GM21717 (cell line): ENCODE data around the gene IVNS1ABP.

ENCODE experiments used
- ATAC-seq: cut with Tn5 transposase; IDR thresholded peaks from one replicate; pipeline ENCODE4 v1.9.1; 2021; ENCODE audit warnings: mild to moderate bottlenecking, moderate library complexity; ENCODE audit not compliant: unreplicated experiment

Gene IVNS1ABP

DNA sequence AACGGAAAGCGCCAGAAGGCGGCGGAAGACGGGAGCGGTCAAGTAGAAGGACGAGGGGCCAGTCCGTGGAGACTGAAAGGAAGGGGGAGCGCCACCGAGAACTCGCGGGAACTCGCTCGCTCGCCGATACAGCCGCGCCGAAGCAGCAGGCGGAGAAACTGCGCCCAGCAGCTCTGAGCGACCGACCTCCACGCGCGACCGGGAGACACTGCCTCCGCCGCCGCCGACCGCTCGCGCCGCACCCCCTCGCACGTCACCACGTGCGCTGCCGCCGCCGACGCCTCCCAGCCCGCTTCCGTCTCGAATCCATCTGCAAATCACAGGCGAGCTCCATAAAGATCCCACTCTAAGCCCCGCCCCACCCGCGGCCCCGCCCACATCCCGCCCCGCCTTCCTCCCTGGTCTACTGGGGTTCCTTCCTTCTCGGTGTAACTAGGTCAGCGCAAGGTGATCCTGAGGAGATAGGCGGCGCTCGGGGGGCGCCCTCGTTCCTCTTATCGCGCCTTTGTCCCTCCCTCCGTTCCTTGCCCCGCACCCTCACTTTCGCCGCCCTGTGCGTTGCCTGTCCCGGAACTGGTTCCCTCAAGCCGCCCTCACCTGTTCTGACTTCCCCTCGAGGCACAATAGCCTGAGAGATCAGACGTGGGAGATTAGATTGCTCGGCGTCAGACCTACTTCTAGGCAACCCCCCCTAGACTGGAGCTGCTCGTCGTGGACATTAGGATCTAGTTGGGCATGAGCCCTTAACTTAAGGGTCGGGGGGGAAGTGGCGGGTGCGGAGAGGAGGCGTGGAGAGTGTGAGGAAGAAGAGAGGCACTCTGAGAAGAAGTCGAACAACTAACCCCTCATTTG lies at the start of gene IVNS1ABP:
Gene IVNS1ABP (minus strand): TSS at position 210 of the 852 bp plus-strand sequence. CDS start 7,750 bp downstream, outside the sequence.
- ATAC-seq = peak; percentile 77

- ATAC-seq = no peak
Observed at GRCh38 chr1:185365951-185366350, 48.9 kb upstream of the IVNS1ABP start.

- peak; percentile 68 for ATAC-seq
Observed at GRCh38 chr1:185364528-185364927, 47.5 kb upstream of the IVNS1ABP start.

DNA sequence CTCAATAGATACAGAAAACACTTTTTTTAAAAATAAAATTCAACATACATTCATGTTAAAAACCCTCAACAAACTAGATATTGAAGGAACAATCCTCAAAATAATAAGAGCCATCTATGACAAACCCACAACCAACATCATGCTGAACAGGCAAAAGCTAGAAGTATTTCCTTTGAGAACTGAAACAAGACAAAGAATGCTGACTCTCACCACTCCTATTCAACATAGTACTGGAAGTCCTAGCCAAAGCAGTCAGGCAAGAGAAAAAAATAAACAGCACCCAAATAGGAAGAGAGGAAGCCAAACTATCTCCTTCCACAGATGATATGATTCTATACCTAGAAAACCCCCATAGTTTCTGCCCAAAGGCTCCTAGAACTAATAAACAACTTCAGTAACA lies 46.2 kb upstream of the IVNS1ABP start:
- ATAC-seq = no peak

- ATAC-seq = no peak
Observed at GRCh38 chr1:185360714-185361113, 43.7 kb upstream of the IVNS1ABP start.

GRCh38 chr1:185358957-185359356 lies 41.9 kb upstream of the IVNS1ABP start:
- ATAC-seq = no peak

DNA sequence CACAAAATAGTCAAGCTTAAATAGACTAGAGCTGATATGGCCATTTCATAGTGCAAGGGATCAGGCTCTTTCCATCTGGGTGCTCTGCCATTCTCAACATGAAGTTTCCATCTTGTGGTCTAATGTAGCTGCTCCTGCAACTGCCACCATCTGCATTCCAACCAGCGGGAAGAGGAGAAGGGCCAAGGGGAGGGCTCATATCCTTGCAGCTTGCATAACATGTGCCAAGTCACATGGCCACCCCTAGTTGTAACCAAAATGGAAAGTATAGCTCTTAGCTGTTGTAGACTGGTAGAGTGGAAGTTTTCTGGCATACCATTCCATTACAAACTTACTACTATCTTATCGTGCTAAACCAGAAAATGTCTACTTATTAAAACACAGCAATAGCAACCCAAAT lies 38.9 kb upstream of the IVNS1ABP start:
- no peak for ATAC-seq

GRCh38 chr1:185353124-185353523 lies 36.1 kb upstream of the IVNS1ABP start:
- ATAC-seq = no peak

DNA sequence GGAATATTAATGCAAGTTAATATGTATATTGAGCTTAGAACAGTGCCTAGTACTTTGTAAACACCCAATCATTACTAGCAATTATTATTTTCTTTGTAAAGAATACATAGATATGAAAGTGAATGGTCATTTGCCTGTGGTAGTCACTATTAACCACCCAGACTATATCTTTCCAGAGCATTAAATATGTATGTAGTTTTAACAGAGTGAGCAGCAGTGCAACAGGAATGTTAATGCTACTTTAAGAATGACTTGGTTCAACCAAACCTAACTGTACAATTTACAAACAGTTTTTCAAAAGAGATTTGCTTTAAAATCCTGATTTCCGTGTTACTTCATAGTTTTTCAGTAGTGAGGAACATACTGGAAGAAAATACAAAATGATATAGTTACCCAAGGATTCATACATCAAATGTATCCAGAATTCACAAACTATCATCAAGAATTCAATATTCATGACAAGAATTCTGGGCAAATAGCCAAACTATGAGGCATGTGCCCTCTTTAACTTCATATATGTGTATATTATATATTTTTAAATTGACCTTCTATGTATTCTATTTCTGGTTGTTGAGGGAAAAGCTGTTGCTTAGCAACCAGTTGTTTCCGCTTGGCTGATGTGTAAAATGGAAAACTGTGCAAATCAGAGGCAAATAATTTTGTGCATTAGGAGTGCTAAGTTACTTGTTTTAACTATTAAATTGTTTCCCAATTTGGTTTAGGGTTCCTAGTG lies 34.9 kb upstream of the IVNS1ABP start:
- no peak for ATAC-seq

DNA sequence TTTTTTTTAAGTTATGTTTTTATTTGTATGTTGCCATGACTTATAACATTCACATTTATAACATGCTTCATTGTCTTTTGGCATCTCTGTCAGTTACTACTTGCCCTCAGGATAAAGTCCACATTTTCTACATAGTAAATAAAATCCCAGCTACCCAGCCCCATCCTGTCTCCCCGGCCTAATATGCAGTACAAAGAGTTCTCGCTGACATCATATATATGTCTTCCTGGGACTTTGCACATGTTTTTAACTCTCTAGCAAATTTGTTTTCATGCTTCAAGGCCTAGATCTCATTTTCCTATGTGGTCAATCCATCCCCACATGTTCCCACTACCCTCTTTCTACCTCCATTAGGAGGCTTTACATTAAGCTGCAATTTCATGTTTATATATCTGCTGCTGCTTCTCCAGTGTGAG lies 33.0 kb upstream of the IVNS1ABP start:
- no peak for ATAC-seq

DNA sequence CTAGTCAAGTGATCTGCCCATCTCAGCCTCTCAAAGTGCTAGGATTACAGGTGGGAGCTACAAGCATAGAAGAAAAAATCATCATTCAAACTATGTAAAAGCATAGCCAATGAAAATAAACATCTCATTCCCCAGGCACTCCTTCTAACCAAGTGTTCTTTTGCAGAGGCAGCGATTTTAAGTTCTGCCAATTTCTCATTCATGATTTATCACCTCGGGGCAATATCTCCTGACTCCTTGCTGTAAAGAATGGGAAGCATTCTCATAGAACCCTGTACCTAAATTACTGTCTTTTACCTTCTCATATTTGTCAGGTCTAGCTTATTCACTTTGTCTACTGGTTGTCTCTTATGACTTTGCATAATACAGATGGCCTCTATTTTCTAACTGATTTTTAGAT lies 32.5 kb upstream of the IVNS1ABP start:
- no peak for ATAC-seq

GRCh38 chr1:185348985-185349384 lies 31.9 kb upstream of the IVNS1ABP start:
- ATAC-seq = no peak

GRCh38 chr1:185348296-185348695 lies 31.3 kb upstream of the IVNS1ABP start:
- ATAC-seq = no peak

GRCh38 chr1:185345913-185346720 lies 29.1 kb upstream of the IVNS1ABP start:
- ATAC-seq = no peak

- no peak for ATAC-seq
Observed at GRCh38 chr1:185343306-185343705, 26.3 kb upstream of the IVNS1ABP start.

- no peak for ATAC-seq
Observed at GRCh38 chr1:185342672-185343259, 25.7 kb upstream of the IVNS1ABP start.

GRCh38 chr1:185342017-185342416 lies 25.0 kb upstream of the IVNS1ABP start:
- no peak for ATAC-seq

GRCh38 chr1:185341196-185341781 lies 24.2 kb upstream of the IVNS1ABP start:
- ATAC-seq = no peak

- ATAC-seq = peak; percentile 96
Observed at GRCh38 chr1:185338719-185339622, 21.9 kb upstream of the IVNS1ABP start.
